Measurements from ENCODE around the gene TOPBP1. TPM values are rescaled to one million over a fixed set of nuclear protein-coding genes. Genes with fewer than 3 reads are reported as not detected.

The TOPBP1 gene
- total and polyA plus RNA-seq, 2 of the 8 experiments (the other 6 are each of a cell fraction or from before 2014, with no cell fraction given) = 19.7 to 35.9 TPM

DNA sequence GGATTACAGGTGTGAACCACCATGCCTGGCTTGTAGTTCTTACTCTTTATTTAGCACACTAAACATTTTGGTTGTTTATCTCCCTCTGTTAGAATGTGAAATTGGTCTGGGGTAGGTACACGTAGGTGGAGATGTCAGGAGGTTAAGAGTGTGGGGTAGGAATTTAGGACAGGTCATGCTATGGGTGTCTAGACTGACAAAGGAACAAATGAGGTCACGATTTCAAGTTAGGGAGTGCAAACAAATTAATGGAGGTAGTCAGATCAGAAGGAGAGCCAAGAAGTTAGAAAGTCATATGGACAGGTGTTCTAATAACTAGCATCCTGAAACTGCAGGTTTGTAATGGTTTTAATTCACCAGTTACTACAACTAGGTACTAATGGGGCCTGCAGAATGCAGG is 68.5 kb downstream of the TOPBP1 start:
- no peaks in the 10 kb centered on the region for H3K23me2 ChIP-seq (ENCODE audit: low read depth, low read length)
- no peaks in the 10 kb centered on the region for H3K27me3 ChIP-seq (replicated peaks in 1 of 4; ENCODE audit: control insufficient read depth in 3 of 4, extremely low read depth in 1 of 4, insufficient read depth in 3 of 4, low read length in 3 of 4)
- WGBS, 2 experiments (ENCODE audit: extremely low coverage in 1 of 2, insufficient coverage in 1 of 2, insufficient read length in 1 of 2, insufficient replicate concordance in 2 of 2, low coverage in 1 of 2, low lambda C conversion rate in 2 of 2, missing lambda C conversion rate in 1 of 2) = 94% methylated on average over 2 of the region's 2 CpGs; no CpG with 5 or more reads in 1 of the 2 experiments
- H3K4ac ChIP-seq (replicated peaks; ENCODE audit: insufficient read length, low read depth, low read length) = no peak overlapping the region
- TF ChIP-seq SP4 (IDR thresholded peaks at IDR 0.05; ENCODE audit: low read length) = no peak
- TF ChIP-seq SIN3A (conservative IDR thresholded peaks at IDR 0.05 in 1 of 2, IDR thresholded peaks at IDR 0.05 in 1 of 2; ENCODE audit: low read depth in 1 of 2, low read length in 2 of 2) = no peak
- TF ChIP-seq, protein P1, sequence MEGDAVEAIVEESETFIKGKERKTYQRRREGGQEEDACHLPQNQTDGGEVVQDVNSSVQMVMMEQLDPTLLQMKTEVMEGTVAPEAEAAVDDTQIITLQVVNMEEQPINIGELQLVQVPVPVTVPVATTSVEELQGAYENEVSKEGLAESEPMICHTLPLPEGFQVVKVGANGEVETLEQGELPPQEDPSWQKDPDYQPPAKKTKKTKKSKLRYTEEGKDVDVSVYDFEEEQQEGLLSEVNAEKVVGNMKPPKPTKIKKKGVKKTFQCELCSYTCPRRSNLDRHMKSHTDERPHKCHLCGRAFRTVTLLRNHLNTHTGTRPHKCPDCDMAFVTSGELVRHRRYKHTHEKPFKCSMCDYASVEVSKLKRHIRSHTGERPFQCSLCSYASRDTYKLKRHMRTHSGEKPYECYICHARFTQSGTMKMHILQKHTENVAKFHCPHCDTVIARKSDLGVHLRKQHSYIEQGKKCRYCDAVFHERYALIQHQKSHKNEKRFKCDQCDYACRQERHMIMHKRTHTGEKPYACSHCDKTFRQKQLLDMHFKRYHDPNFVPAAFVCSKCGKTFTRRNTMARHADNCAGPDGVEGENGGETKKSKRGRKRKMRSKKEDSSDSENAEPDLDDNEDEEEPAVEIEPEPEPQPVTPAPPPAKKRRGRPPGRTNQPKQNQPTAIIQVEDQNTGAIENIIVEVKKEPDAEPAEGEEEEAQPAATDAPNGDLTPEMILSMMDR (IDR thresholded peaks at IDR 0.05; ENCODE audit: control extremely low read depth in 1 of 3, insufficient read depth in 1 of 3, low read depth in 1 of 3, low read length in 3 of 3) = no peak
- TF ChIP-seq, protein P2, sequence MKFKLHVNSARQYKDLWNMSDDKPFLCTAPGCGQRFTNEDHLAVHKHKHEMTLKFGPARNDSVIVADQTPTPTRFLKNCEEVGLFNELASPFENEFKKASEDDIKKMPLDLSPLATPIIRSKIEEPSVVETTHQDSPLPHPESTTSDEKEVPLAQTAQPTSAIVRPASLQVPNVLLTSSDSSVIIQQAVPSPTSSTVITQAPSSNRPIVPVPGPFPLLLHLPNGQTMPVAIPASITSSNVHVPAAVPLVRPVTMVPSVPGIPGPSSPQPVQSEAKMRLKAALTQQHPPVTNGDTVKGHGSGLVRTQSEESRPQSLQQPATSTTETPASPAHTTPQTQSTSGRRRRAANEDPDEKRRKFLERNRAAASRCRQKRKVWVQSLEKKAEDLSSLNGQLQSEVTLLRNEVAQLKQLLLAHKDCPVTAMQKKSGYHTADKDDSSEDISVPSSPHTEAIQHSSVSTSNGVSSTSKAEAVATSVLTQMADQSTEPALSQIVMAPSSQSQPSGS (IDR thresholded peaks at IDR 0.05; ENCODE audit: low read length) = no peak
- TF ChIP-seq TCF12 (IDR thresholded peaks at IDR 0.05; ENCODE audit: low read depth, low read length) = no peak
- no peak for TF ChIP-seq SAP30 (IDR thresholded peaks at IDR 0.05; ENCODE audit: insufficient read depth, insufficient replicate concordance, low read length)
- TF ChIP-seq NRF1 (IDR thresholded peaks at IDR 0.05; ENCODE audit: low read depth, low read length) = no peak
- no peak overlapping the region for H2AK5ac ChIP-seq (ENCODE audit: low read depth, low read length)
- POLR2A ChIA-PET (ENCODE audit: partially characterized antibody) = interaction anchor here (0.9 to 1.1 kb wide), 2 partner anchors 19 to 24 kb away, joined by 3 read pairs; no protein-coding TSS in a partner anchor
- H3K79me1 ChIP-seq (ENCODE audit: low read depth, low read length) = no peaks in the 10 kb centered on the region
- no peak overlapping the region for H3K4me3 ChIP-seq (ENCODE audit: extremely low read depth in 1 of 4, insufficient read depth in 2 of 4, low read depth in 3 of 4, low read length in 4 of 4)
- no peak overlapping the region for H3K9ac ChIP-seq (replicated peaks in 1 of 4; ENCODE audit: extremely low read depth in 1 of 4, low read depth in 3 of 4, low read length in 3 of 4)
- H3K79me2 ChIP-seq (ENCODE audit: control insufficient read depth in 1 of 2, insufficient read depth in 2 of 2, low read length in 2 of 2) = no peaks in the 10 kb centered on the region
- no peak overlapping the region for H2BK12ac ChIP-seq (ENCODE audit: low read depth, low read length)
- H3K36me3 ChIP-seq (ENCODE audit: control insufficient read depth in 2 of 4, insufficient read depth in 4 of 4, low read length in 3 of 4) = peaks cover 7 to 18% (median 11%) of the 10 kb centered on the region in 4 experiments
- H4K20me1 ChIP-seq (replicated peaks in 1 of 2; ENCODE audit: control insufficient read depth in 1 of 2, insufficient read depth in 2 of 2, low read length in 2 of 2) = peaks cover 3 to 8% of the 10 kb centered on the region in 2 experiments
- H3K4me2 ChIP-seq (ENCODE audit: insufficient read depth in 1 of 2, low read depth in 2 of 2, low read length in 2 of 2) = no peak overlapping the region
- no peak overlapping the region for H2BK15ac ChIP-seq (ENCODE audit: low read length)
- no peak overlapping the region for H3K27ac ChIP-seq (ENCODE audit: low read depth, low read length)
- no peak overlapping the region for H2BK20ac ChIP-seq (ENCODE audit: low read length)
- H3K18ac ChIP-seq (ENCODE audit: extremely low read depth, low read length) = no peak overlapping the region
- no peak overlapping the region for H3K23ac ChIP-seq (ENCODE audit: insufficient read length)
- H2BK5ac ChIP-seq (ENCODE audit: low read depth, low read length) = no peak overlapping the region
- DNase-seq (ENCODE audit: low read depth in 1 of 2, low spot score in 2 of 2) (no peak), FAIRE-seq (no peak)
- CTCF ChIA-PET (ENCODE audit: partially characterized antibody) = interaction anchor here (0.6 to 1.2 kb wide), 3 partner anchors 15 to 372 kb away, joined by 3 to 6 read pairs (median 3); no protein-coding TSS in a partner anchor
- H4K8ac ChIP-seq (ENCODE audit: extremely low read depth, insufficient read depth, low read length) = no peak overlapping the region
- no peak overlapping the region for H2BK120ac ChIP-seq (replicated peaks; ENCODE audit: low read depth, low read length)
- H4K5ac ChIP-seq (ENCODE audit: insufficient read length, low read depth, low read length) = no peak overlapping the region
- no peak overlapping the region for H4K91ac ChIP-seq (replicated peaks; ENCODE audit: insufficient read length, low read length)
- H3K14ac ChIP-seq (ENCODE audit: insufficient read length) = no peak overlapping the region
- no peak overlapping the region for H2AFZ ChIP-seq (ENCODE audit: low read length)
- H3K4me1 ChIP-seq (replicated peaks in 1 of 4; ENCODE audit: control insufficient read depth in 3 of 4, insufficient read depth in 4 of 4, low read length in 3 of 4) = no peaks in the 10 kb centered on the region
- no peaks in the 10 kb centered on the region for H3K9me3 ChIP-seq (ENCODE audit: insufficient read depth in 2 of 2, low read depth in 1 of 2, low read length in 1 of 2)
- no peak overlapping the region for H3K56ac ChIP-seq (replicated peaks; ENCODE audit: insufficient read length, low read depth, low read length)

Measured in H1 (cell line).